GM18505 (cell line): ENCODE results near the gene GOLIM4.

Experiments
- ATAC-seq: cut with Tn5 transposase; IDR thresholded peaks from one replicate; pipeline ENCODE4 v1.9.1; 2021; ENCODE audit not compliant: unreplicated experiment
- POLR2A ChIP-seq: IDR thresholded peaks from 4 replicates; pipeline ENCODE4 v1.6.1; 2011; ENCODE audit warnings: borderline replicate concordance; ENCODE audit not compliant: insufficient read depth, insufficient read length; ENCODE audit errors: extremely low read depth

GOLIM4 gene

GRCh38 chr3:168091941-168092340 lies 3.8 kb downstream of the GOLIM4 start:
- ATAC-seq = no peak
- TF ChIP-seq POLR2A = no peak

DNA sequence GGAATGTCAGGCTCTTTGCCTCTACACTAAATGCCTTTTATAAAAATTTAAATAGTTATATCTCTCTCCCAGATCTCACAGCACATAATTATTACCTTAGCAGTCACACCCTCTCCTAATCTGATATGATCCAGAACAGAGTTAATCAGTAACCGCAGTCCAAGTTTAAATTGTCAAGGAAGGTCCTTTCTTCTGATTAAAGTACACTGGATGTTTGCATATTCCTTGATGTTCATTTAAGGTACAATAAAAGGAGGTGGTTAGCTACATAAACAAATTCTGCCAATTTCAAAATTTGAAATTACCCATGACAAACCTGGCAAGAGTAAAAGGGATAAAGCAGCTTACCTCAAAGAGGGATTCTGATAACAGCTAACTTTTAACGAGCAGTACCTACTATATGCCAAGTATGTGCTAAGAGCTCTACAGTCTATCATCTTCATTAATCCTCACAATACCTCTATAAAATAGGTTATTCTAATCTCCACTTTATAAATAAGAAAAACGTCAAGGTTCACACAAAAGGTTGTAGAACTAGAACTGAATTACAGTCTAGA lies 4.3 kb downstream of the GOLIM4 start:
- no peak for ATAC-seq
- TF ChIP-seq POLR2A = no peak

DNA sequence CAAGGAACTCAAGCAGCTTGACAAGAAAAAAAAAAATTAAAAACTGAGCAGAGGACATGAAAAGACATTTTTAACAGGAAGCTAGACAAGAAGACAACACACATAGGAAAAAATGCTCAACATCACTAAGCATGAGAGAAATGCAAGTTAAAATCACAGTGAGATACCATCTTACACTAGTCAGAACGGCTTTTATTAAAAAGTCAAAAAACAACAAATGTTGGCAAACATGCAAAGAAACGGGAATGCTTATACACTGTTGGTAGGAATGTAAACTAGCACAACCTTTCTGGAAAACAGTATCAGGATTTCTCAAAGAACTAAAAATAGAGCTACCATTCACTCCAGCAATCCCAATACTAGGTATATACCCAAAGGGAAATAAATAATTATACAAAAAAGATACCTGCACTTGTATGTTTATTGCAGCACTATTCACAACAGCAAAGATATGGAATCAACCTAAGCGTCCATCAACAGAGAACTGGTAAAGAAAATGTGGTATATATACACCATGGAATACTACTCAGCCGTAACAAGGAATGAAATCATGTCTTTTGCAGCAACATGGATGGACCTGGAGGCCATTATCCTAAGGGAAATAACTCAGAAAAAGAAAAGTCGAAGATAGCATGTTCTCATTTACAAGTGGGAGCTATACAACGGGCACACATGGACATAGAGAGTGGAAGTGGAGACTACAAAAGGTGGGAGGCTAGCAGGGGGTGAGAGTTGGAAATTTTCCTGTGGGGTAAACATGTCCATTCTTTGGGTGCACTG lies 5.2 kb downstream of the GOLIM4 start:
- no peak for ATAC-seq
- TF ChIP-seq POLR2A = no peak

GRCh38 chr3:168089179-168089771 lies 6.4 kb downstream of the GOLIM4 start:
- no peak for ATAC-seq
- no peak for TF ChIP-seq POLR2A

- peak; percentile 57 for ATAC-seq
- TF ChIP-seq POLR2A = no peak
Measured at GRCh38 chr3:168088106-168088720, 7.5 kb downstream of the GOLIM4 start.

GRCh38 chr3:168087539-168087938 lies 8.2 kb downstream of the GOLIM4 start:
- no peak for ATAC-seq
- TF ChIP-seq POLR2A = no peak

DNA sequence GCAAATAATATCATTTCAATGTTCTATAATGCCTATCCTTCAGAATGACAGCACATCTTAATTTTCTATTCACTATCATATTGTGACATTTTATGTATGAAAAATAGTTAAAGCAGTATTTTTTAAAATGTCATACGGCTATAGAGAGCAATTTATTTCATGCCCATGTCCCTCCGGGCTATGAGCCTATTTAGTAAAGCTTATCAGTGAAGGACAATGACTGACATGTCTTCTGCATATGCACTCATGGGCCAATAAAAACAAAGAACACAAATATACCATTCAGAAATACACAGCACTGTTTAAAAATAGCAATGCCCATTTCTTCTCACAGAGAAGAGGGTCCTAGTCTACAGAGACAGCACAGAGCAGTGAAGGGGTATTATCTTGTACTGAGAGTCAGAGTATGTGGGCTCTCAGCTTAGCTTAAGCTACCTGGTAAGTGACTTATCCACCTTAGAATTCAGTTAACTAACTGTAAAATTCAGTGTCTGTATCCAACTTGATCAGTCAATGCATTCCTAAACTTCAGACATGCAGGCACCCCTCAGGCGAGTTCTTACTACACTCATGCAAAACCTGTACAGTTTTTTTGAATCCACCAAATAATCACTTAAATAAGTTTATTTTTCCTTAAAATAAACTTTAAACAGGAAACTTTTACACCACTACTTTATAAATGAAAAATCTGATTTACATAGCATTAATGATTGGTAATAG lies 9.0 kb downstream of the GOLIM4 start:
- TF ChIP-seq POLR2A = no peak
- no peak for ATAC-seq

- no peak for TF ChIP-seq POLR2A
- ATAC-seq = peak; percentile 63
Measured at GRCh38 chr3:168085491-168086119, 10.1 kb downstream of the GOLIM4 start.

DNA sequence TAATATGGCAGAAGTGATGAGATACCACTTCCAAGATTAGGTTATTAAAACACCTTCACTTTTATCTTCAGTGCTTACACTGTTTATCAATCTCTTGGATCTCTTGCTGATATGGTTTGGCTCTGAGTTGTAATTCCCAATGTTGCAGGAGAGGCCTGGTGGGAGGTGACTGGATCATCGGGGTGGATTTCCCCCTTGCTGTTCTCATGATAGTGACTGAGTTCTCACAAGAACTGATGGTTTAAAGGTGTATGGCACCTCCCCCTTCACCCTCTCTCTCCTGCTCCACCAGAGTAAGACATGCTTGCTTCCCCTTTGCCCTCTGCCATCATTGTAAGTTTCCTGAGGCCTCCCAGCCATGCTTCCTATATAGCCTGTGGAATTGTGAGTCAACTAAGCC lies 11.8 kb downstream of the GOLIM4 start:
- no peak for TF ChIP-seq POLR2A
- no peak for ATAC-seq

GRCh38 chr3:168081856-168082255 lies 13.9 kb downstream of the GOLIM4 start:
- no peak for ATAC-seq
- TF ChIP-seq POLR2A = no peak

- no peak for ATAC-seq
- no peak for TF ChIP-seq POLR2A
Measured at GRCh38 chr3:168081171-168081771, 14.5 kb downstream of the GOLIM4 start.

DNA sequence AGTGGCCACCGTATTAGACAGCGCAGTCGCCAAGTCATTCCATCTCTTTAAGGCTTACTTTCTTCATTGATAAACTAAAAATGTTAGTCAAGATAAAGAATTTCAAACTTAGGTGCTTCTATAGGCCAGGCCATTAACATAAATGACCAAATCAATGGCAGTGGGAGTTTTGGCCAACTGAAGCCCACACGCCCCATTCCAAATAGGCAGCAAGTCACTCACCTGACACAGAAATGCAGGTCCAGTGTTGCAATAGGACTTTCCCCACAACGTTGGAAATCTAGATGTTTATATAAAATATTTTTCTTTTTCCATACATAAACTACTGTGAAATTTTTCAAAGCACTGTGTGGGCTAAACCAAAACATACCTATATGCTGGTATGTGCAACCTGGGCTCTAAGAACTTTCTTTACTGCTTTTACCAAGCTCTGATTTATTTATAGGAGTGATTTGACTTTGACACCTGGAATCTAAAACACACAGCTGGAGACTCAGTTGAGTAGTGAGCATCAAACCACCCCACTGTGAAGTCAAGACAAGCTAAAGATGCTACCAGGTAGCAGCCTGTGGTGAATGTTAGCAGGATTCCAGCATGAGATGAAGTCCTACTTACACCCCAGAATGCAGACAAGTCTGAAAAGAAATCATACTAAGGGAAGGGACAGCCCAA lies 15.1 kb downstream of the GOLIM4 start:
- no peak for TF ChIP-seq POLR2A
- no peak for ATAC-seq
